Endothelial cell of umbilical vein (primary cell): ENCODE results near the gene TYK2. TPM values are rescaled to one million over a fixed set of nuclear protein-coding genes. Genes with fewer than 3 reads are reported as not detected.

Experiments
- BruUV-seq: library from RNA; stranded (reverse); fragments of 400-500 nt; replicated peaks from 2 replicates; lab custom pipeline; 2021; lab: Mats Ljungman, UMichigan
- CTCF ChIA-PET: fragments of 300-600, 350-600 bp; sonication (Branson Sonifier 250); formaldehyde crosslinking; loops from one replicate; lab custom pipeline; 2021; ENCODE audit warnings: antibody characterized with exemption, inconsistent platforms; lab: Charles Lee
- POLR2A ChIA-PET: fragments of 300-600, 350-600 bp; sonication (Branson Sonifier 250); formaldehyde crosslinking; loops from one replicate; lab custom pipeline; 2021; ENCODE audit warnings: antibody characterized with exemption, inconsistent platforms; lab: Charles Lee
- DNase-seq: peaks from one replicate; pipeline ENCODE4 v3.0.0-alpha.2; 2011; ENCODE audit warnings: low read depth, low spot score
- FAIRE-seq: peaks from 2 replicates; lab custom pipeline; 2011; peaks lifted over from hg19 to GRCh38; lab: Jason Lieb, UNC
- H2AFZ ChIP-seq: 2 replicates; pipeline ENCODE4 v1.6.0; 2012; ENCODE audit warnings: low read depth, low read length, control low read depth, inconsistent platforms
- H3K27ac ChIP-seq: 2 replicates; pipeline ENCODE4 v1.5.1; 2011; ENCODE audit warnings: low read depth, mild to moderate bottlenecking, control low read depth, low read length, moderate library complexity; ENCODE audit not compliant: insufficient read depth
- H3K27me3 ChIP-seq, 2 experiments: 2 replicates each; pipeline versions ENCODE4 v1.6.0 to v1.6.1; 2011; ENCODE audit warnings: low read length in 2 of 2, mixed read lengths in 1 of 2; ENCODE audit not compliant: control insufficient read depth in 2 of 2, insufficient read depth in 2 of 2
- H3K36me3 ChIP-seq, 2 experiments: 2 replicates in 1 of 2; 3 replicates in 1 of 2; pipeline ENCODE4 v1.5.1; 2011; ENCODE audit warnings: low read length in 2 of 2, mild to moderate bottlenecking in 1 of 2, moderate library complexity in 1 of 2; ENCODE audit not compliant: control insufficient read depth in 2 of 2, insufficient read depth in 2 of 2; ENCODE audit errors: extremely low read depth in 1 of 2
- H3K4me1 ChIP-seq: 3 replicates; pipeline ENCODE4 v1.5.1; 2011; ENCODE audit warnings: mild to moderate bottlenecking, low read length; ENCODE audit not compliant: control insufficient read depth, insufficient read depth; ENCODE audit errors: extremely low read depth
- H3K4me2 ChIP-seq: 2 replicates; pipeline ENCODE4 v1.6.1; 2011; ENCODE audit warnings: low read length, control low read depth, mixed read lengths; ENCODE audit not compliant: insufficient read depth
- H3K4me3 ChIP-seq, 3 experiments: fragments of 200-600 bp in 1 of 3; sonication (generic), shearing (Covaris generic) in 1 of 3; replicated peaks in 1 of 3; 2 replicates each; pipeline ENCODE4 v1.5.1; 2011 to 2016; ENCODE audit warnings: control low read depth in 3 of 3, low read length in 3 of 3, mild to moderate bottlenecking in 2 of 3, inconsistent platforms in 1 of 3, low read depth in 1 of 3, moderate library complexity in 1 of 3; ENCODE audit not compliant: insufficient read depth in 1 of 3
- H3K79me2 ChIP-seq: 2 replicates; pipeline ENCODE4 v1.6.0; 2012; ENCODE audit warnings: low read length, inconsistent platforms; ENCODE audit not compliant: control insufficient read depth, insufficient read depth
- H3K9ac ChIP-seq: replicated peaks from 2 replicates; pipeline ENCODE3; 2011; ENCODE audit warnings: low read length, control low read depth; ENCODE audit not compliant: insufficient read depth; ENCODE audit errors: extremely low read depth
- H3K9me1 ChIP-seq: replicated peaks from 3 replicates; pipeline ENCODE4 v1.6.0; 2011; ENCODE audit warnings: mild to moderate bottlenecking, low read length; ENCODE audit not compliant: control insufficient read depth, insufficient read depth; ENCODE audit errors: extremely low read depth
- H3K9me3 ChIP-seq: replicated peaks from 2 replicates; pipeline ENCODE4 v1.5.1; 2012; ENCODE audit warnings: low read length, inconsistent platforms; ENCODE audit not compliant: control insufficient read depth, insufficient read depth
- H4K20me1 ChIP-seq: replicated peaks from 2 replicates; pipeline ENCODE3; 2011; ENCODE audit warnings: mild to moderate bottlenecking, low read length; ENCODE audit not compliant: control insufficient read depth, insufficient read depth; ENCODE audit errors: extremely low read depth
- EZH2 ChIP-seq: IDR thresholded peaks from 2 replicates; pipeline ENCODE4 v1.6.1; 2012; ENCODE audit warnings: borderline replicate concordance, low read depth, mild to moderate bottlenecking, moderate library complexity, low read length, inconsistent platforms; ENCODE audit not compliant: severe bottlenecking
- FOS ChIP-seq: IDR thresholded peaks from 2 replicates; pipeline ENCODE4 v1.6.1; 2011; ENCODE audit warnings: mild to moderate bottlenecking, low read length, moderate library complexity, borderline replicate concordance; ENCODE audit not compliant: insufficient read depth
- GATA2 ChIP-seq: IDR thresholded peaks from 2 replicates; pipeline ENCODE4 v1.7.0; 2011; ENCODE audit warnings: low read depth, mild to moderate bottlenecking, moderate library complexity, mixed read lengths, low read length; ENCODE audit not compliant: insufficient read length, insufficient read depth
- JUN ChIP-seq: IDR thresholded peaks from 2 replicates; pipeline ENCODE4 v1.6.1; 2011; ENCODE audit warnings: borderline replicate concordance, low read depth; ENCODE audit not compliant: insufficient read length, insufficient read depth
- MYC ChIP-seq: IDR thresholded peaks from one replicate; pipeline ENCODE4 v1.6.1; 2011; ENCODE audit warnings: mild to moderate bottlenecking, low read depth, low read length
- POLR2A ChIP-seq: IDR thresholded peaks from 2 replicates; pipeline ENCODE4 v1.6.1; 2012; ENCODE audit warnings: low read depth, mild to moderate bottlenecking, control low read depth, low read length
- POLR2AphosphoS5 ChIP-seq: IDR thresholded peaks from 2 replicates; pipeline ENCODE4 v1.6.1; 2012; ENCODE audit warnings: low read depth, mild to moderate bottlenecking, control low read depth, low read length, moderate library complexity; ENCODE audit not compliant: insufficient read depth
- dilution Hi-C: fragments of 300-500 bp; cut with MboI; formaldehyde crosslinking; loops from one replicate; pipeline ENCODE4 v1.15.0; 2019; ENCODE audit warnings: low sequenced_read_pairs; ENCODE audit not compliant: extremely low pct_ligation_motif_present
- intact Hi-C: fragments of 100-400 bp; cut with micrococcal nuclease; formaldehyde crosslinking; loops from one replicate; pipeline ENCODE4 v1.10.0; 2022
- polyA plus RNA-seq, 4 experiments: library from polyadenylated mRNA; depleted of rRNA in 3 of 4; stranded (reverse) in 3 of 4; unstranded in 1 of 4; fragments of >200 nt; gene quantifications; 2 replicates each; pipeline versions ENCODE4 v1.2.1 to v1.2.3, GENCODE V29; 2011 to 2012; ENCODE audit warnings: missing spikeins in 1 of 4
- total RNA-seq: library from RNA; stranded (reverse); gene quantifications from 2 replicates; pipeline ENCODE4 v1.2.3, GENCODE V29; 2021
- TF ChIP-seq, protein P1 (sequence below), 2 donors: IDR thresholded peaks; 1 replicate in 1 of 2; 2 replicates in 1 of 2; pipeline ENCODE4 v1.5.1; 2011; ENCODE audit warnings: low read length in 2 of 2, mild to moderate bottlenecking in 2 of 2, moderate library complexity in 2 of 2, control low read depth in 1 of 2, inconsistent platforms in 1 of 2, low read depth in 1 of 2; ENCODE audit not compliant: insufficient read depth in 1 of 2; ENCODE audit errors: extremely low read depth in 1 of 2
- TF ChIP-seq, protein P2 (sequence below): IDR thresholded peaks from 2 replicates; pipeline ENCODE4 v1.6.1; 2011; ENCODE audit not compliant: insufficient read depth, insufficient read length

TYK2 gene
- total and polyA plus RNA-seq, 2 donors (not counting 3 experiments of a cell fraction or from before 2014, with no cell fraction given) = 92.9 to 138 TPM

DNA sequence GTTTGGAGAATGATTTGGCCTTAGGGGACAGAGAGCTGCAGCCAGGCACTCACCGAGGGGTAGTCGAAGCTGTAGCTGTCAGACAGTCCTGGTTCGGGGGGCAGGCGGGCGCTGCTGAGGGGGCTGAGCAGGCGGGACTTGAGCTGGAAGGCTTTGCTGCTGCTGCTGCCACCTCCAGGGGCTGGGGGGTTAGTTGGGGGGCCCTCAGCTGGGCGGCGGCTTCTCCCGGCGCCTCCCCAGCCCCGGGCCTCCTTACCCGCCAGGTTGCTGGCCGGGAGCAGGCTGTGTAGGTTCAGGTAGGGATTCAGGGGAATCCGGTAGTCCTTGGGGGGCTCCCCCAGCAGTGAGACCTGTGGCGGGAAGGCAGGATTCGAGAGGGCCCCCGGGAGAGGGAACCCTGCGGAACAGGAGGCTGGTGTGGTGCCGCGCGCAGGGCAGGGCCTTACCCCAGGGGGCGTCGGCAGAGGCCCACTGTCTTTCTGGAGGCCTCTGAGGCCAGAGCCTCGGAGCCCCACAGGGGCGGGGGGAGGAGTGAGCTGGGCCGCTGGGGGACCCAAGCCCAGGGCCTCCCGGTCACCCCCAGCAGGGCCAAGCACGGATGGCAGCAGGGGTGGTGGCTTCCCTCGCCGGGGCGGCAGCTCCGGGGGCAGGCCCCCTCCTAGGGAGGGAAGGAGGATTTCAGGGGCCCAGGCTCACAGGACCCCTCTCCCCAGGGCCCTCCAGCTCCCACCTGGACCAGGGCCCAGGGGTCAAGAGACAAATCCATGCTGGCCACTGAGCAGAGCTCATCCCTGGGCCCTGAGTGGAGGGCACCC is 59.6 kb downstream of the TYK2 start:
- Histone ChIP-seq H4K20me1 (no peaks in the 10 kb centered on the region), H3K9ac (no peak overlapping the region), H3K9me1 (no peaks in the 10 kb centered on the region), H2AFZ (no peak overlapping the region), H3K36me3 (peaks cover 6 to 48% of the 10 kb centered on the region in 2 experiments), H3K4me2 (no peak overlapping the region), H3K27me3 (no peaks in the 10 kb centered on the region), H3K4me1 (no peaks in the 10 kb centered on the region), H3K27ac (no peak overlapping the region), H3K9me3 (no peaks in the 10 kb centered on the region), H3K4me3 (no peak overlapping the region), H3K79me2 (no peaks in the 10 kb centered on the region)
- ChIA-PET POLR2A (interaction anchor here (0.7 kb wide), 2 partner anchors 13 to 321 kb away, joined by 4 to 5 read pairs; partner anchors contain the start of gene RAVER1), CTCF (interaction anchor here (1.9 to 2.4 kb wide), 2 partner anchors 10 to 51 kb away, joined by 5 to 6 read pairs; no protein-coding TSS in a partner anchor)
- intact Hi-C loops = no loop called here
- TF ChIP-seq, protein P1, sequence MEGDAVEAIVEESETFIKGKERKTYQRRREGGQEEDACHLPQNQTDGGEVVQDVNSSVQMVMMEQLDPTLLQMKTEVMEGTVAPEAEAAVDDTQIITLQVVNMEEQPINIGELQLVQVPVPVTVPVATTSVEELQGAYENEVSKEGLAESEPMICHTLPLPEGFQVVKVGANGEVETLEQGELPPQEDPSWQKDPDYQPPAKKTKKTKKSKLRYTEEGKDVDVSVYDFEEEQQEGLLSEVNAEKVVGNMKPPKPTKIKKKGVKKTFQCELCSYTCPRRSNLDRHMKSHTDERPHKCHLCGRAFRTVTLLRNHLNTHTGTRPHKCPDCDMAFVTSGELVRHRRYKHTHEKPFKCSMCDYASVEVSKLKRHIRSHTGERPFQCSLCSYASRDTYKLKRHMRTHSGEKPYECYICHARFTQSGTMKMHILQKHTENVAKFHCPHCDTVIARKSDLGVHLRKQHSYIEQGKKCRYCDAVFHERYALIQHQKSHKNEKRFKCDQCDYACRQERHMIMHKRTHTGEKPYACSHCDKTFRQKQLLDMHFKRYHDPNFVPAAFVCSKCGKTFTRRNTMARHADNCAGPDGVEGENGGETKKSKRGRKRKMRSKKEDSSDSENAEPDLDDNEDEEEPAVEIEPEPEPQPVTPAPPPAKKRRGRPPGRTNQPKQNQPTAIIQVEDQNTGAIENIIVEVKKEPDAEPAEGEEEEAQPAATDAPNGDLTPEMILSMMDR (IDR thresholded peaks at IDR 0.05; ENCODE audit: extremely low read depth in 1 of 2, insufficient read depth in 1 of 2, low read depth in 1 of 2, low read length in 2 of 2) = no peak
- no peak for TF ChIP-seq EZH2
- no peak for TF ChIP-seq POLR2AphosphoS5
- TF ChIP-seq POLR2A = no peak
- TF ChIP-seq FOS = no peak
- TF ChIP-seq GATA2 = no peak
- TF ChIP-seq JUN = no peak
- TF ChIP-seq, protein P2, sequence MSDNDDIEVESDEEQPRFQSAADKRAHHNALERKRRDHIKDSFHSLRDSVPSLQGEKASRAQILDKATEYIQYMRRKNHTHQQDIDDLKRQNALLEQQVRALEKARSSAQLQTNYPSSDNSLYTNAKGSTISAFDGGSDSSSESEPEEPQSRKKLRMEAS = no peak
- no peak for TF ChIP-seq MYC
- BruUV-seq = no TSS peak
- DNase-seq = no peak
- dilution Hi-C loops = no loop called here
- FAIRE-seq = no peak
